Endothelial cell (in vitro differentiated cells): ENCODE data around the gene EIF4E3. TPM values are rescaled to one million over a fixed set of nuclear protein-coding genes. Genes with fewer than 3 reads are reported as not detected.

Source experiments
- DNase-seq: peaks from one replicate; pipeline ENCODE4 v3.0.0; 2021; ENCODE audit warnings: low spot score
- H3K27ac Mint-ChIP-seq: one replicate; pipeline ENCODE4 v1.8.0; 2021; ENCODE audit warnings: mixed read lengths, inconsistent platforms; ENCODE audit not compliant: unreplicated experiment
- H3K27me3 Mint-ChIP-seq: one replicate; pipeline ENCODE4 v1.8.0; 2021; ENCODE audit warnings: mild to moderate bottlenecking, moderate library complexity, mixed read lengths, inconsistent platforms; ENCODE audit not compliant: unreplicated experiment
- H3K36me3 Mint-ChIP-seq: one replicate; pipeline ENCODE4 v1.8.0; 2021; ENCODE audit warnings: mild to moderate bottlenecking, low read depth, mixed read lengths, inconsistent platforms; ENCODE audit not compliant: unreplicated experiment
- H3K4me1 Mint-ChIP-seq: one replicate; pipeline ENCODE4 v1.8.0; 2021; ENCODE audit warnings: mild to moderate bottlenecking, mixed read lengths, inconsistent platforms; ENCODE audit not compliant: unreplicated experiment
- H3K4me3 Mint-ChIP-seq: one replicate; pipeline ENCODE4 v1.8.0; 2021; ENCODE audit warnings: mild to moderate bottlenecking, mixed read lengths, inconsistent platforms; ENCODE audit not compliant: unreplicated experiment
- H3K9me3 Mint-ChIP-seq: one replicate; pipeline ENCODE4 v1.8.0; 2021; ENCODE audit warnings: mixed read lengths, inconsistent platforms; ENCODE audit not compliant: unreplicated experiment
- total RNA-seq: library from RNA; stranded (reverse); fragmentation: NEBNext Ultra II Directional; extraction: Animal tissue kit (Norgen Biotek cat#: 25700); gene quantifications from one replicate; pipeline ENCODE4 v1.2.1, GENCODE V29; 2021; ENCODE audit not compliant: unreplicated experiment
- TF ChIP-seq, protein P1 (sequence below): fragments of 200-600 bp; sonication (generic); IDR thresholded peaks from one replicate; pipeline ENCODE4 v1.5.0; 2021; ENCODE audit warnings: antibody characterized with exemption; ENCODE audit not compliant: unreplicated experiment

EIF4E3 gene
- total RNA-seq, 1 donor from 2014 or later: 5.2 TPM

DNA sequence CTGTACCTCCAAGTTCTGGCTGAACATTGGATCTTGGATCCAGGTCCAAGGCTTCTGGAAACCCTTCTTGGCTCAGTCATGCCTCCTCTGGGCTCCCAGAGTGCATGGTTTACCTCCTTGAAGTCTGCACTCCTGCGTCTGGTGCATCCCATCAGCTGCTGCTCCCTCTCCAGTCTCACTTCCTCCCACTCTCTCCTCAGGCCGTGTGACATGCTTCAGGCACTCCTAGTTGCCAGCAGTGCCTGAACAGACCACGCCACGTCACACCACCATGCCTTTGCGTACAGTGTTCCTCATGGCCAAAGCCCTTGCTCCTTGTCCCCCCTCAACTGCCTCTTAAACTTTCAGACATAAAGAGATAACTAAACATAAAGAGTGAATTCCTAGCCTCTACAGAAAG is 34.2 kb upstream of the EIF4E3 start:
- H3K27ac Mint-ChIP-seq: no peak overlapping the region
- H3K27me3 Mint-ChIP-seq: peaks cover 10% of the 10 kb centered on the region
- peaks cover 3% of the 10 kb centered on the region for H3K4me1 Mint-ChIP-seq
- no peak for DNase-seq
- no peaks in the 10 kb centered on the region for H3K9me3 Mint-ChIP-seq
- H3K36me3 Mint-ChIP-seq: peaks cover 8% of the 10 kb centered on the region
- TF ChIP-seq, protein P1, sequence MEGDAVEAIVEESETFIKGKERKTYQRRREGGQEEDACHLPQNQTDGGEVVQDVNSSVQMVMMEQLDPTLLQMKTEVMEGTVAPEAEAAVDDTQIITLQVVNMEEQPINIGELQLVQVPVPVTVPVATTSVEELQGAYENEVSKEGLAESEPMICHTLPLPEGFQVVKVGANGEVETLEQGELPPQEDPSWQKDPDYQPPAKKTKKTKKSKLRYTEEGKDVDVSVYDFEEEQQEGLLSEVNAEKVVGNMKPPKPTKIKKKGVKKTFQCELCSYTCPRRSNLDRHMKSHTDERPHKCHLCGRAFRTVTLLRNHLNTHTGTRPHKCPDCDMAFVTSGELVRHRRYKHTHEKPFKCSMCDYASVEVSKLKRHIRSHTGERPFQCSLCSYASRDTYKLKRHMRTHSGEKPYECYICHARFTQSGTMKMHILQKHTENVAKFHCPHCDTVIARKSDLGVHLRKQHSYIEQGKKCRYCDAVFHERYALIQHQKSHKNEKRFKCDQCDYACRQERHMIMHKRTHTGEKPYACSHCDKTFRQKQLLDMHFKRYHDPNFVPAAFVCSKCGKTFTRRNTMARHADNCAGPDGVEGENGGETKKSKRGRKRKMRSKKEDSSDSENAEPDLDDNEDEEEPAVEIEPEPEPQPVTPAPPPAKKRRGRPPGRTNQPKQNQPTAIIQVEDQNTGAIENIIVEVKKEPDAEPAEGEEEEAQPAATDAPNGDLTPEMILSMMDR: no peak
- no peak overlapping the region for H3K4me3 Mint-ChIP-seq

DNA sequence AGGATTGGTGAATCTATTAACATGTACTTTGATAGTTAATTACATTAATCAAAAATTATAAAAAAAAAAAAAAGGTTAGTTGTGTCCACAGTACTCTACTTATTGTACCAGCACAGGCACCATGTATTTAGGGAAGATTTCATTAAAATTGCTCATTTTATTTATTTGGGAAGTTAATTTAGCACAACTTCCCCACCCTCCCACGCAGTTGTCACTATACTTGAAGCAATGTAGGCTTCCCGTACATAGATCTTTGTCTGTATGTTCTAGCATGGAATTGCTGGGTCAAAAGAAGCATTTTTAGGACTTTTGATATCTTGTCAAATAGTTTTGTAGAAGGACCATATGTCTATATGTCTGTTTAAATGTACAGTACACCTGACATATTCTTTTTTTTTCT is 32.9 kb upstream of the EIF4E3 start:
- H3K4me3 Mint-ChIP-seq: no peak overlapping the region
- H3K9me3 Mint-ChIP-seq: no peaks in the 10 kb centered on the region
- H3K4me1 Mint-ChIP-seq: peaks cover 3% of the 10 kb centered on the region
- H3K36me3 Mint-ChIP-seq: peaks cover 8% of the 10 kb centered on the region
- H3K27ac Mint-ChIP-seq: no peak overlapping the region
- TF ChIP-seq, protein P1: no peak
- no peak for DNase-seq
- peaks cover 9% of the 10 kb centered on the region for H3K27me3 Mint-ChIP-seq

DNA sequence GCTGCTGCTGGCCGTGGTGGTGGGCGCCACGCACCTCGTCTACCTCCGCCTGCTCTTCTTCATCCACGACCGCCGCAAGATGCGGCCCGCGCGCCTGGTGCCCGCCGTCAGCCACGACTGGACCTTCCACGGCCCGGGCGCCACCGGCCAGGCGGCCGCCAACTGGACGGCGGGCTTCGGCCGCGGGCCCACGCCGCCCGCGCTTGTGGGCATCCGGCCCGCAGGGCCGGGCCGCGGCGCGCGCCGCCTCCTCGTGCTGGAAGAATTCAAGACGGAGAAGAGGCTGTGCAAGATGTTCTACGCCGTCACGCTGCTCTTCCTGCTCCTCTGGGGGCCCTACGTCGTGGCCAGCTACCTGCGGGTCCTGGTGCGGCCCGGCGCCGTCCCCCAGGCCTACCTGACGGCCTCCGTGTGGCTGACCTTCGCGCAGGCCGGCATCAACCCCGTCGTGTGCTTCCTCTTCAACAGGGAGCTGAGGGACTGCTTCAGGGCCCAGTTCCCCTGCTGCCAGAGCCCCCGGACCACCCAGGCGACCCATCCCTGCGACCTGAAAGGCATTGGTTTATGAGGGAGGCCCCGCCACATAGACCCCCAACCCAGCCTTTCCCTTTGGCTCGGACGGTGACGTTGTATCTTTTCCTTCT is 29.5 kb upstream of the EIF4E3 start:
- no peak for DNase-seq
- H3K4me3 Mint-ChIP-seq: peak overlapping the region; percentile 90
- peaks cover 21% of the 10 kb centered on the region for H3K27me3 Mint-ChIP-seq
- peak overlapping the region; percentile 52 for H3K27ac Mint-ChIP-seq
- TF ChIP-seq, protein P1: no peak
- peaks cover 3% of the 10 kb centered on the region for H3K4me1 Mint-ChIP-seq
- no peaks in the 10 kb centered on the region for H3K9me3 Mint-ChIP-seq
- H3K36me3 Mint-ChIP-seq: peaks cover 16% of the 10 kb centered on the region

DNA sequence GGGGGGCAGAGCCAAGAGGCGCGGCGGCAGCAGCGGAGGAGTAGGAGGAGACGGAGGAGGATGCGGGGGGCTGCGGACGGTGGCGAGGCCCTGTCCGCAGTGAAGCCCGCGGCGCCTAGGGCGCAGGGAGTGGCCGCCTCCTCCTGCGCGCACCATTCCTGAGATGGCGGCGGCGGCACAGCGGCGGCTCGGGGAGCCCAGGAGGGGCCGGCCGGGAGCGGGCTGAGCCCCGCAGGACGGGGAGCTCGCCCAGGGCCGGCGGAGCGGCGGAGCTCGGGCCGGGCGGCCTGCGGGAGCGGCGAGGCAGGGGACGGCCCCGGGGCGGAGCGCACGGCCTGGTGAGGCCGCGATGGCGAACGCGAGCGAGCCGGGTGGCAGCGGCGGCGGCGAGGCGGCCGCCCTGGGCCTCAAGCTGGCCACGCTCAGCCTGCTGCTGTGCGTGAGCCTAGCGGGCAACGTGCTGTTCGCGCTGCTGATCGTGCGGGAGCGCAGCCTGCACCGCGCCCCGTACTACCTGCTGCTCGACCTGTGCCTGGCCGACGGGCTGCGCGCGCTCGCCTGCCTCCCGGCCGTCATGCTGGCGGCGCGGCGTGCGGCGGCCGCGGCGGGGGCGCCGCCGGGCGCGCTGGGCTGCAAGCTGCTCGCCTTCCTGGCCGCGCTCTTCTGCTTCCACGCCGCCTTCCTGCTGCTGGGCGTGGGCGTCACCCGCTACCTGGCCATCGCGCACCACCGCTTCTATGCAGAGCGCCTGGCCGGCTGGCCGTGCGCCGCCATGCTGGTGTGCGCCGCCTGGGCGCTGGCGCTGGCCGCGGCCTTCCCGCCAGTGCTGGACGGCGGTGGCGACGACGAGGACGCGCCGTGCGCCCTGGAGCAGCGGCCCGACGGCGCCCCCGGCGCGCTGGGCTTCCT is 28.8 kb upstream of the EIF4E3 start, which contains the start of gene GPR27:
TSS of gene GPR27 (plus strand) at position 155 of the 909 bp plus-strand sequence. CDS start at position 350, 195 bp downstream.
- Mint-ChIP-seq H3K27me3 (peaks cover 21% of the 10 kb centered on the region), H3K4me3 (peak within 1 kb of the TSS; percentile 79), H3K9me3 (no peaks in the 10 kb centered on the region), H3K36me3 (peaks cover 16% of the 10 kb centered on the region), H3K4me1 (peaks cover 3% of the 10 kb centered on the region), H3K27ac (no peak within 1 kb of the TSS)
- DNase-seq: peak; percentile 33
- TF ChIP-seq, protein P1: no peak
